Neural crest cell (in vitro differentiated cells): ENCODE measurements around the gene DOCK9. TPM values are rescaled to one million over a fixed set of nuclear protein-coding genes. Genes with fewer than 3 reads are reported as not detected.

Experiments
- DNase-seq: peaks from one replicate; pipeline ENCODE4 v3.0.0; 2021; ENCODE audit warnings: low read depth, mixed read lengths, low spot score
- H3K27ac Mint-ChIP-seq: one replicate; pipeline ENCODE4 v1.8.0; 2021; ENCODE audit warnings: mild to moderate bottlenecking, mixed read lengths; ENCODE audit not compliant: unreplicated experiment
- H3K27me3 Mint-ChIP-seq: 2 replicates; pipeline ENCODE4 v1.8.0; 2021; ENCODE audit warnings: low read depth, mild to moderate bottlenecking, mixed read lengths
- H3K36me3 Mint-ChIP-seq: 2 replicates; pipeline ENCODE4 v1.8.0; 2021; ENCODE audit warnings: low read depth, mild to moderate bottlenecking, mixed read lengths
- H3K4me1 Mint-ChIP-seq: 2 replicates; pipeline ENCODE4 v1.8.0; 2021; ENCODE audit warnings: mixed read lengths
- H3K4me3 Mint-ChIP-seq: one replicate; pipeline ENCODE4 v1.8.0; 2021; ENCODE audit warnings: mild to moderate bottlenecking, mixed read lengths
- H3K9me3 Mint-ChIP-seq: 2 replicates; pipeline ENCODE4 v1.8.0; 2021; ENCODE audit warnings: mixed read lengths
- total RNA-seq: library from RNA; stranded (reverse); gene quantifications from 2 replicates; pipeline ENCODE4 v1.2.1, GENCODE V29; 2021
- TF ChIP-seq, protein P1 (sequence below): fragments of 200-600 bp; sonication (generic); conservative IDR thresholded peaks from 2 replicates; pipeline ENCODE4 v1.5.0; 2021; ENCODE audit warnings: antibody characterized with exemption, mild to moderate bottlenecking

The DOCK9 gene
- total RNA-seq, 1 donor from 2014 or later, result 6.9 TPM

DNA sequence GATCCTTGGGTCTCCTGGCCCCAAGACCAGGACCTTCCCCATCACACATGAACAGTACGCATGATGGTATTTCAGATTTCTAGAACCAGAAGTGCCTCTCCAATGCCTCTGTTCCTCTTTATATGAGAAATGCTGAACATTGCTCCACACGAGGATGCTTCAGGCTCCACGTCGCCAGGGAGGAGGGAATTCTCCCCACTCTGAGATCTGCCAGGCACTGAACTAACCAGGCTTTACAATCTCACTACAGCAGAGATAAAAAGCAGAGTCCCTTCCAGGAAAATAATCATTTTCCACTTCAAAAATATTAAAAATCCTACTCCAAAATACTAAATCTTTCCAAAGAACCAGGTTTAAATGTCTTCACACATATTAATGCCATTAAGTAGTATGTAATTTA, 10.4 kb downstream of the DOCK9 start:
- no peak for DNase-seq
- Mint-ChIP-seq H3K4me1 (peaks cover 2% of the 10 kb centered on the region), H3K9me3 (peaks cover 3% of the 10 kb centered on the region), H3K27ac (no peak overlapping the region), H3K36me3 (no peaks in the 10 kb centered on the region), H3K27me3 (no peaks in the 10 kb centered on the region), H3K4me3 (no peak overlapping the region)
- TF ChIP-seq, protein P1, sequence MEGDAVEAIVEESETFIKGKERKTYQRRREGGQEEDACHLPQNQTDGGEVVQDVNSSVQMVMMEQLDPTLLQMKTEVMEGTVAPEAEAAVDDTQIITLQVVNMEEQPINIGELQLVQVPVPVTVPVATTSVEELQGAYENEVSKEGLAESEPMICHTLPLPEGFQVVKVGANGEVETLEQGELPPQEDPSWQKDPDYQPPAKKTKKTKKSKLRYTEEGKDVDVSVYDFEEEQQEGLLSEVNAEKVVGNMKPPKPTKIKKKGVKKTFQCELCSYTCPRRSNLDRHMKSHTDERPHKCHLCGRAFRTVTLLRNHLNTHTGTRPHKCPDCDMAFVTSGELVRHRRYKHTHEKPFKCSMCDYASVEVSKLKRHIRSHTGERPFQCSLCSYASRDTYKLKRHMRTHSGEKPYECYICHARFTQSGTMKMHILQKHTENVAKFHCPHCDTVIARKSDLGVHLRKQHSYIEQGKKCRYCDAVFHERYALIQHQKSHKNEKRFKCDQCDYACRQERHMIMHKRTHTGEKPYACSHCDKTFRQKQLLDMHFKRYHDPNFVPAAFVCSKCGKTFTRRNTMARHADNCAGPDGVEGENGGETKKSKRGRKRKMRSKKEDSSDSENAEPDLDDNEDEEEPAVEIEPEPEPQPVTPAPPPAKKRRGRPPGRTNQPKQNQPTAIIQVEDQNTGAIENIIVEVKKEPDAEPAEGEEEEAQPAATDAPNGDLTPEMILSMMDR, result no peak

DNA sequence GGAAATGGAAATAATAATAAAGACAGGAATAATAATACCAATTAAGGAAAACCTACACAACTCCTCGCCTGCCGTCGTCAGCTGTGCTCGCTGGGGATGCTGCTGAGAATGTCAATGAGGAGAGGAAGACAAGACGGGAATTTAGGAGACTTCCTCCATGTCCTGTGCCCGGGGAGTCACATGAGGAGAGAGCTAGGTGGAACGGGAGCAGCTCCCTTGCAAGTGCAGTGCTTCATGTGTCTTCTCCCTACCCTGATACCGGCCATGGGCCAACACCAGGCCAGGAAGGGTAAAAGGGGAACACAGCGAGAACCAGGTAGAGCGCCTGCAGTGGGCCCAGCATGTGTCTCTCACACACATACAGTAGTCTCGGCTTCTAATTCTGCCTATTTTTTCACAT, 11.8 kb downstream of the DOCK9 start:
- H3K27ac Mint-ChIP-seq, result no peak overlapping the region
- peaks cover 3% of the 10 kb centered on the region for H3K9me3 Mint-ChIP-seq
- TF ChIP-seq, protein P1, result no peak
- no peak overlapping the region for H3K4me3 Mint-ChIP-seq
- no peaks in the 10 kb centered on the region for H3K36me3 Mint-ChIP-seq
- no peaks in the 10 kb centered on the region for H3K27me3 Mint-ChIP-seq
- no peaks in the 10 kb centered on the region for H3K4me1 Mint-ChIP-seq
- DNase-seq, result no peak

DNA sequence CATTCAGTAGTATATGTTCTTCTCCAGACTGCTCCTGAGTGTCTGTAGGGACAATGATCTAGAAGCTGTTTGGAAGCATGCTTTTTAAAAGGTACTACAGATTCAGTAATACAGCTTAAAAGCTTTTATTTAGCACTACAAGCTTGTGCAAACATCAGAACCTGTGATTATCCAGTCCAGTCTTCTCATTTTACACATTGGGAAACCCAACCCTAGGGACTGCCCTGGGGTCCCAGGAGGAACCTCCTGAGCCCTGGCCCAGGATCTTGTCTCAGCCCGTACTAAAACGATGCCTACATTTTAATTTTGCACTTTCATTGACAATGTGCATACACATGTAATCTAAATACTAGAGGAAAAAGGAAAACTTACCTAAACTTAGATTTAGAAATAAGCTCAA, 12.5 kb downstream of the DOCK9 start:
- TF ChIP-seq, protein P1, result no peak
- no peaks in the 10 kb centered on the region for H3K27me3 Mint-ChIP-seq
- no peak for DNase-seq
- H3K9me3 Mint-ChIP-seq, result peaks cover 3% of the 10 kb centered on the region
- no peaks in the 10 kb centered on the region for H3K36me3 Mint-ChIP-seq
- H3K4me1 Mint-ChIP-seq, result no peaks in the 10 kb centered on the region
- H3K4me3 Mint-ChIP-seq, result no peak overlapping the region
- no peak overlapping the region for H3K27ac Mint-ChIP-seq

DNA sequence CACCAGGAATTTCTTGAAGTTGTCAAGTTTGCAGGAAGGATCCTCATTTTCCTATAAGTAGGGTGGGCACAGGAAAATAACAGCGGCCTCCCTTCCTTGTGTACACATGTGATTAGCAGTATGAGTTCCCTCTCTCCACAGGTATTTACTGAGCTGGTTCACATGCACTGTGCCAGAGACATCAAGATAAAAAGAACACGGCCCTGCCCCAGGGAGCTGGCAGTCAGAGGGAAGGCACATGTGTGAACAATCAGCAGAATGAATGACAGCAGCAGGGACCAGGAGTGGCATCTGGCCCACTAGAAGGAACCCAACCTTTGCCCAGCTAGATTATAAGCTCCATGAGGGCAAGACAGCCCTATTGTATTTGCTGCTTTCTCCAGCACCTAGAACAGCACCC, 13.9 kb downstream of the DOCK9 start:
- Mint-ChIP-seq H3K27ac (no peak overlapping the region), H3K4me3 (no peak overlapping the region), H3K4me1 (peaks cover 7% of the 10 kb centered on the region), H3K36me3 (no peaks in the 10 kb centered on the region), H3K9me3 (peaks cover 3% of the 10 kb centered on the region), H3K27me3 (no peaks in the 10 kb centered on the region)
- TF ChIP-seq, protein P1, result no peak
- DNase-seq, result no peak

DNA sequence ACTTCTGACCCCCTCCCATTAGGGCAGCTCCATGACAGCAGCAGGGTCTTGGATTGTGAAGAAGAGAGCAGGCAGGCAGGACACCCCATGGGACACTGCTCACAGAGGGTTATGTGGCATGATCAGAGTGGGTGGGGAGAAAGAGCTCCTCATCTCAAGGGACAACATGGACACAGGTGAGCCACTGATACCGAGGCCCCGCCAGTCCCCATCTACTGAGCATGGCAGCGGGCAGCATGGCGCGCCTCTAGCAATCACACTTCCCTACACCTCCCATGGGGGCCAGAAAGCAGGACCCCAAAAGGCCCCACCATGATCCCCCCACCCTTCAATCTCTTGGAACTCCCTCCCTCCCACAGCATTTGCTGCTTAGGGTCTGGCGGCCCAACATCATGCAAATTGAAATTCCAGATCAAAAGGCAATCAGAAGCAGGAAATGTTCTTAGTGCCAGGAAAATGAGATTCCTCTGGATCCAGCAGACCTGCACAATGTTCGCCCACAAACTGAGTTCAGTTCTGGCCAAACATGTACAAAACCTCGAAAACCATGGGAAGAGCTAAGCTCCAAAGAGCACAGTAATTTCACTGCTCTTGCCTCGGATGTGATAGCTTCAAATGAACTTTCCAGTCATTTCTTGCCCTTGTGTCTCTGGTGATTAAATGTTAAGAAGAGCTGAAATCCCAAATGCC, 14.8 kb downstream of the DOCK9 start:
- Mint-ChIP-seq H3K27ac (no peak overlapping the region), H3K9me3 (peaks cover 3% of the 10 kb centered on the region), H3K36me3 (no peaks in the 10 kb centered on the region), H3K4me1 (peaks cover 7% of the 10 kb centered on the region), H3K4me3 (no peak overlapping the region), H3K27me3 (no peaks in the 10 kb centered on the region)
- no peak for DNase-seq
- TF ChIP-seq, protein P1, result no peak
